HCT116 (cell line): Measurements from ENCODE around the gene UFD1. TPM values are rescaled to one million over a fixed set of nuclear protein-coding genes. Genes with fewer than 3 reads are reported as not detected.

Experiments
- ATAC-seq: fragments of 200-7000 bp; cut with Tn5 transposase; 2 replicates; pipeline ENCODE4 v1.9.1; 2020; ENCODE audit warnings: mild to moderate bottlenecking, moderate library complexity
- BruUV-seq: library from RNA; stranded (reverse); fragments of 400-500 nt; replicated peaks from 2 replicates; lab custom pipeline; 2021; lab: Mats Ljungman, UMichigan
- CTCF ChIA-PET: fragments of 300-600 bp; sonication (Branson Sonifier 250); formaldehyde crosslinking; loops from one replicate; lab custom pipeline; 2021; ENCODE audit warnings: antibody characterized with exemption; lab: Charles Lee
- POLR2A ChIA-PET: fragments of 300-600, 350-600 bp; sonication (Branson Sonifier 250); formaldehyde crosslinking; loops from one replicate; lab custom pipeline; 2021; ENCODE audit warnings: antibody characterized with exemption; lab: Charles Lee
- RAD21 ChIA-PET, 2 experiments: fragments of 300-600 bp; sonication (Branson Sonifier 250); formaldehyde crosslinking; loops; one replicate each; lab custom pipeline; 2023; ENCODE audit warnings: low total read pairs in 2 of 2; ENCODE audit not compliant: uncharacterized antibody in 2 of 2, unreplicated experiment in 2 of 2, low non-redundant PET in 1 of 2; lab: Charles Lee
- DNase-seq: peaks from one replicate; pipeline ENCODE4 v3.0.0-alpha.2; 2010; ENCODE audit warnings: low read depth, low spot score
- H2AFZ ChIP-seq: fragments of 200-600 bp; shearing (Covaris generic), sonication (generic); 2 replicates; pipeline ENCODE4 v1.6.1; 2017; ENCODE audit warnings: low read depth, mixed run types, mixed read lengths, antibody characterized with exemption, low read length; ENCODE audit not compliant: poor library complexity, severe bottlenecking
- H3K27ac ChIP-seq: 2 replicates; pipeline ENCODE4 v1.5.1; 2012; ENCODE audit warnings: low read depth, low read length
- H3K27me3 ChIP-seq: fragments of 200-600 bp; sonication (generic); 2 replicates; pipeline ENCODE4 v1.6.1; 2016; ENCODE audit warnings: mixed run types, low read length, mixed read lengths; ENCODE audit not compliant: insufficient read depth
- H3K36me3 ChIP-seq, 2 experiments: fragments of 200-500 bp in 1 of 2; fragments of 200-600 bp in 1 of 2; sonication (Bioruptor generic) in 1 of 2; sonication (generic) in 1 of 2; 2 replicates each; pipeline versions ENCODE4 v1.5.1 to v1.6.1; 2014 to 2016; ENCODE audit warnings: low read length in 2 of 2, inconsistent platforms in 1 of 2, mixed read lengths in 1 of 2, mixed run types in 1 of 2; ENCODE audit not compliant: insufficient read depth in 2 of 2, control insufficient read depth in 1 of 2
- H3K4me1 ChIP-seq, 2 experiments: fragments of 200-600 bp in 1 of 2; sonication (generic) in 1 of 2; 2 replicates each; pipeline versions ENCODE4 v1.5.1 to v1.6.1; 2012 to 2017; ENCODE audit warnings: low read length in 2 of 2, inconsistent platforms in 1 of 2, mild to moderate bottlenecking in 1 of 2, mixed read lengths in 1 of 2, mixed run types in 1 of 2, moderate library complexity in 1 of 2; ENCODE audit not compliant: insufficient read depth in 2 of 2, control insufficient read depth in 1 of 2
- H3K4me2 ChIP-seq: fragments of 200-600 bp; sonication (generic); 2 replicates; pipeline ENCODE4 v1.6.1; 2017; ENCODE audit warnings: mixed run types, low read length, mixed read lengths
- H3K4me3 ChIP-seq, 2 experiments: fragments of 200-600 bp in 1 of 2; sonication (generic) in 1 of 2; replicated peaks in 1 of 2; 2 replicates each; pipeline ENCODE4 v1.5.1; 2011 to 2016; ENCODE audit warnings: low read length in 2 of 2, control low read depth in 1 of 2, low read depth in 1 of 2, mild to moderate bottlenecking in 1 of 2, mixed read lengths in 1 of 2, mixed run types in 1 of 2
- H3K79me2 ChIP-seq: fragments of 200-600 bp; sonication (generic); 2 replicates; pipeline ENCODE4 v1.6.1; 2017; ENCODE audit warnings: mild to moderate bottlenecking, mixed run types, low read length, moderate library complexity, mixed read lengths; ENCODE audit not compliant: insufficient read depth
- H3K9ac ChIP-seq: fragments of 200-600 bp; sonication (generic); 2 replicates; pipeline ENCODE4 v1.6.1; 2016; ENCODE audit warnings: low read length, mixed read lengths
- H3K9me2 ChIP-seq: fragments of 200-600 bp; sonication (generic), shearing (Covaris generic); 2 replicates; pipeline ENCODE4 v1.6.1; 2017; ENCODE audit warnings: mixed run types, mild to moderate bottlenecking, moderate library complexity; ENCODE audit not compliant: insufficient read depth
- H3K9me3 ChIP-seq, 2 experiments: fragments of 200-500 bp in 1 of 2; fragments of 200-600 bp in 1 of 2; sonication (Bioruptor generic) in 1 of 2; sonication (generic) in 1 of 2; 2 replicates each; pipeline ENCODE4 v1.6.1; 2014 to 2017; ENCODE audit warnings: low read length in 2 of 2, mixed read lengths in 2 of 2, inconsistent platforms in 1 of 2, low read depth in 1 of 2, mild to moderate bottlenecking in 1 of 2, mixed run types in 1 of 2, moderate library complexity in 1 of 2; ENCODE audit not compliant: control insufficient read depth in 1 of 2, insufficient read depth in 1 of 2
- H4K20me1 ChIP-seq: fragments of 200-600 bp; sonication (generic), shearing (Covaris generic); 2 replicates; pipeline ENCODE4 v1.6.1; 2017; ENCODE audit warnings: mixed run types, mild to moderate bottlenecking, moderate library complexity; ENCODE audit not compliant: insufficient read depth
- EZH2 ChIP-seq: fragments of 200-600 bp; sonication (generic); IDR thresholded peaks from 2 replicates; pipeline ENCODE4 v1.6.1; 2017; ENCODE audit warnings: antibody characterized with exemption, mixed run types
- FOSL1 ChIP-seq: IDR thresholded peaks from 2 replicates; pipeline ENCODE4 v1.6.1; 2012; ENCODE audit warnings: low read depth
- JUND ChIP-seq: IDR thresholded peaks from 2 replicates; pipeline ENCODE4 v1.6.1; 2012
- POLR2A ChIP-seq: IDR thresholded peaks from 2 replicates; pipeline ENCODE4 v1.7.0; 2011; ENCODE audit warnings: borderline replicate concordance; ENCODE audit not compliant: insufficient read depth, insufficient read length; ENCODE audit errors: extremely low read depth
- RAD21 ChIP-seq: IDR thresholded peaks from 2 replicates; pipeline ENCODE4 v1.6.1; 2012; ENCODE audit warnings: low read depth, mild to moderate bottlenecking
- SIN3A ChIP-seq: IDR thresholded peaks from 2 replicates; pipeline ENCODE4 v1.6.1; 2012; ENCODE audit warnings: low read depth
- TCF7L2 ChIP-seq: IDR thresholded peaks from 2 replicates; pipeline ENCODE4 v1.7.0; 2011; ENCODE audit warnings: borderline replicate concordance, inconsistent platforms; ENCODE audit not compliant: insufficient read depth, insufficient read length; ENCODE audit errors: extremely low read depth
- YY1 ChIP-seq: IDR thresholded peaks from 2 replicates; pipeline ENCODE4 v1.6.1; 2011; ENCODE audit warnings: low read length, low read depth, moderate library complexity, mild to moderate bottlenecking; ENCODE audit not compliant: insufficient replicate concordance; ENCODE audit errors: extremely low read depth
- intact Hi-C: fragments of 100-400 bp; cut with micrococcal nuclease; formaldehyde crosslinking; loops from 2 replicates; pipeline ENCODE4 v1.10.0; 2022
- total RNA-seq: library from RNA; stranded (reverse); gene quantifications from one replicate; pipeline ENCODE4 v1.2.1, GENCODE V29; 2021; ENCODE audit not compliant: unreplicated experiment
- TF ChIP-seq, protein P1 (sequence below), 3 experiments: fragments of 200-600 bp in 1 of 3; sonication (generic) in 1 of 3; IDR thresholded peaks in 2 of 3; conservative IDR thresholded peaks in 1 of 3; 2 replicates each; pipeline ENCODE4 v1.5.1; 2012 to 2017; ENCODE audit warnings: low read depth in 2 of 3, low read length in 2 of 3, antibody characterized with exemption in 1 of 3, borderline replicate concordance in 1 of 3, control low read depth in 1 of 3, mild to moderate bottlenecking in 1 of 3, mixed read lengths in 1 of 3, mixed run types in 1 of 3, moderate library complexity in 1 of 3; ENCODE audit not compliant: insufficient read depth in 1 of 3
- TF ChIP-seq, protein P2 (sequence below): IDR thresholded peaks from 2 replicates; pipeline ENCODE4 v1.6.1; 2012; ENCODE audit warnings: low read depth

Gene UFD1
- total RNA-seq, 1 experiment from 2014 or later, result 97.5 TPM

DNA sequence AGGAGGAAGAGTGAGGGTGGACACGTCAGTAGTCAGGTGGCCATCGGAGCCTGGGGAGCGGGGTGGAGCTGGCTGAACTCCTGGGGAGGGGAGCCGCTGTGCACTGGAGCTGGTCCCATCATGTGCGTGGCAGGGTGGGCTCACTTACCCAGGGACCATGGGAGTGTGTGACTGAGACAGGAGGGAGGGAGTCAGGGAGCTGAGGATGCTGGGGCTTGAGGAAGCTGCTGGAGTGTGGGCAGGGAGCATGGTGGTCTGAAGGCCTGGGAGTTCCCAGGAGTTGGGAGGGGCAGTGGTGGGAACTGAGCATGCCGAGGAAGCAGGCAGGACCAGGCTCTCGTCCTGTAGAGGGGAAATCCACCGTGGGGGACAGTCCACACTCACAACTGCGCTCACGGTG lies 27.2 kb upstream of the UFD1 start (continued):
- no peak for TF ChIP-seq TCF7L2
- TF ChIP-seq EZH2, result no peak
- no peak for TF ChIP-seq FOSL1
- TF ChIP-seq POLR2A, result no peak
- no peak for TF ChIP-seq RAD21

DNA sequence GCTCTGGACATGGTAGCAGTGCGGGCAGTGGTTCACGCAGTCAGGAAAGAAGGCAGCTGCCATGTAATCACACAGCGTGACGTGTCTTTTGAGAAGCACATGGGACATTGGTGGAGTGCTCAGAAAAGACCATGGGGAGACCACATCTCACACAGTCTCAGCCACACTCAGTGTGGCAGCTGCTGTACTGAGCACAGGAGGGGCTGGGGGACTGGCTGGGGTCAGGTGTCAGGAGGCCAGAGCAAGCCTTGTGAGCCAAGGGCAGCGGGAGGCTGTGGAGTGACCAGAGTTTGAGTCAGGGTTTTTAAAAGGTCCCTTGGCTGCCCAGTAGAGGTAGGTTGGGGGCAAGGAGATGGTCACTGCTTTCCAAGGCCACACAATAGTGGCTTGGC lies 26.7 kb upstream of the UFD1 start:
- H3K36me3 ChIP-seq, result peaks cover 0 to 13% of the 10 kb centered on the region in 2 experiments; a peak in 3 of 4 replicates
- no peaks in the 10 kb centered on the region for H3K27me3 ChIP-seq
- no TSS peak for BruUV-seq
- H3K4me1 ChIP-seq, result no peaks in the 10 kb centered on the region
- H3K27ac ChIP-seq, result no peak overlapping the region
- intact Hi-C loops, result no loop called here
- TF ChIP-seq, protein P1, sequence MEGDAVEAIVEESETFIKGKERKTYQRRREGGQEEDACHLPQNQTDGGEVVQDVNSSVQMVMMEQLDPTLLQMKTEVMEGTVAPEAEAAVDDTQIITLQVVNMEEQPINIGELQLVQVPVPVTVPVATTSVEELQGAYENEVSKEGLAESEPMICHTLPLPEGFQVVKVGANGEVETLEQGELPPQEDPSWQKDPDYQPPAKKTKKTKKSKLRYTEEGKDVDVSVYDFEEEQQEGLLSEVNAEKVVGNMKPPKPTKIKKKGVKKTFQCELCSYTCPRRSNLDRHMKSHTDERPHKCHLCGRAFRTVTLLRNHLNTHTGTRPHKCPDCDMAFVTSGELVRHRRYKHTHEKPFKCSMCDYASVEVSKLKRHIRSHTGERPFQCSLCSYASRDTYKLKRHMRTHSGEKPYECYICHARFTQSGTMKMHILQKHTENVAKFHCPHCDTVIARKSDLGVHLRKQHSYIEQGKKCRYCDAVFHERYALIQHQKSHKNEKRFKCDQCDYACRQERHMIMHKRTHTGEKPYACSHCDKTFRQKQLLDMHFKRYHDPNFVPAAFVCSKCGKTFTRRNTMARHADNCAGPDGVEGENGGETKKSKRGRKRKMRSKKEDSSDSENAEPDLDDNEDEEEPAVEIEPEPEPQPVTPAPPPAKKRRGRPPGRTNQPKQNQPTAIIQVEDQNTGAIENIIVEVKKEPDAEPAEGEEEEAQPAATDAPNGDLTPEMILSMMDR (IDR thresholded peaks at IDR 0.05 in 2 of 3, conservative IDR thresholded peaks at IDR 0.05 in 1 of 3; ENCODE audit: borderline replicate concordance in 1 of 3, insufficient read depth in 1 of 3, low read depth in 2 of 3, low read length in 2 of 3), result no peak
- TF ChIP-seq SIN3A, result no peak
- no peak for TF ChIP-seq JUND
- no peak for TF ChIP-seq YY1
- TF ChIP-seq, protein P2, sequence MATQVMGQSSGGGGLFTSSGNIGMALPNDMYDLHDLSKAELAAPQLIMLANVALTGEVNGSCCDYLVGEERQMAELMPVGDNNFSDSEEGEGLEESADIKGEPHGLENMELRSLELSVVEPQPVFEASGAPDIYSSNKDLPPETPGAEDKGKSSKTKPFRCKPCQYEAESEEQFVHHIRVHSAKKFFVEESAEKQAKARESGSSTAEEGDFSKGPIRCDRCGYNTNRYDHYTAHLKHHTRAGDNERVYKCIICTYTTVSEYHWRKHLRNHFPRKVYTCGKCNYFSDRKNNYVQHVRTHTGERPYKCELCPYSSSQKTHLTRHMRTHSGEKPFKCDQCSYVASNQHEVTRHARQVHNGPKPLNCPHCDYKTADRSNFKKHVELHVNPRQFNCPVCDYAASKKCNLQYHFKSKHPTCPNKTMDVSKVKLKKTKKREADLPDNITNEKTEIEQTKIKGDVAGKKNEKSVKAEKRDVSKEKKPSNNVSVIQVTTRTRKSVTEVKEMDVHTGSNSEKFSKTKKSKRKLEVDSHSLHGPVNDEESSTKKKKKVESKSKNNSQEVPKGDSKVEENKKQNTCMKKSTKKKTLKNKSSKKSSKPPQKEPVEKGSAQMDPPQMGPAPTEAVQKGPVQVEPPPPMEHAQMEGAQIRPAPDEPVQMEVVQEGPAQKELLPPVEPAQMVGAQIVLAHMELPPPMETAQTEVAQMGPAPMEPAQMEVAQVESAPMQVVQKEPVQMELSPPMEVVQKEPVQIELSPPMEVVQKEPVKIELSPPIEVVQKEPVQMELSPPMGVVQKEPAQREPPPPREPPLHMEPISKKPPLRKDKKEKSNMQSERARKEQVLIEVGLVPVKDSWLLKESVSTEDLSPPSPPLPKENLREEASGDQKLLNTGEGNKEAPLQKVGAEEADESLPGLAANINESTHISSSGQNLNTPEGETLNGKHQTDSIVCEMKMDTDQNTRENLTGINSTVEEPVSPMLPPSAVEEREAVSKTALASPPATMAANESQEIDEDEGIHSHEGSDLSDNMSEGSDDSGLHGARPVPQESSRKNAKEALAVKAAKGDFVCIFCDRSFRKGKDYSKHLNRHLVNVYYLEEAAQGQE, result no peak
- POLR2A ChIA-PET, result no interaction called here
- H3K9ac ChIP-seq, result no peak overlapping the region
- no peaks in the 10 kb centered on the region for H3K9me3 ChIP-seq
- CTCF ChIA-PET, result no interaction called here
- H2AFZ ChIP-seq, result no peak overlapping the region
- H4K20me1 ChIP-seq, result no peaks in the 10 kb centered on the region
- H3K79me2 ChIP-seq, result no peaks in the 10 kb centered on the region
- H3K4me2 ChIP-seq, result no peak overlapping the region
- ATAC-seq, result no peak
- no peaks in the 10 kb centered on the region for H3K9me2 ChIP-seq
- no peak overlapping the region for H3K4me3 ChIP-seq
- no peak for DNase-seq
- RAD21 ChIA-PET, result no interaction called here
